Measurements from ENCODE around the gene DEPP1. TPM values are rescaled to one million over a fixed set of nuclear protein-coding genes. Genes with fewer than 3 reads are reported as not detected.

The DEPP1 gene
- polyA plus RNA-seq, 3 donors, result not detected

- peaks cover 2% of the 10 kb centered on the region for H3K4me1 Mint-ChIP-seq
- H3K9me3 Mint-ChIP-seq, result no peaks in the 10 kb centered on the region
- Histone ChIP-seq H3K4me3 (replicated peaks in 1 of 3; ENCODE audit: low read depth in 2 of 3, low read length in 3 of 3) (no peak overlapping the region), H3K36me3 (replicated peaks in 1 of 2; ENCODE audit: control insufficient read depth in 1 of 2, insufficient read depth in 2 of 2, low read length in 2 of 2) (peaks cover 97 to 100% of the 10 kb centered on the region in 2 donors), H3K4me1 (ENCODE audit: control insufficient read depth in 1 of 2, insufficient read depth in 2 of 2, low read length in 2 of 2) (no peaks in the 10 kb centered on the region), H4K20me1 (ENCODE audit: insufficient read depth, low read length) (peaks cover 100% of the 10 kb centered on the region), H3K9ac (ENCODE audit: insufficient read depth, low read length, poor library complexity, severe bottlenecking) (no peak overlapping the region), H2AFZ (ENCODE audit: insufficient read depth, low read depth, low read length, poor library complexity, severe bottlenecking) (no peak overlapping the region), H3K9me3 (replicated peaks in 1 of 2; ENCODE audit: control insufficient read depth in 1 of 2, insufficient read depth in 1 of 2, low read length in 2 of 2) (no peaks in the 10 kb centered on the region), H3K27me3 (ENCODE audit: control insufficient read depth in 2 of 2, insufficient read depth in 2 of 2, low read length in 2 of 2) (no peaks in the 10 kb centered on the region), H3K79me2 (ENCODE audit: insufficient read depth, low read length) (peaks cover 39% of the 10 kb centered on the region), H3K4me2 (replicated peaks; ENCODE audit: extremely low read depth, low read length, poor library complexity, severe bottlenecking) (no peak overlapping the region), H3K27ac (ENCODE audit: low read depth in 1 of 2, low read length in 2 of 2) (no peak overlapping the region)
- peak overlapping the region in 3 of 7 donors; percentile 42 to 50 (median 43) for H3K27ac Mint-ChIP-seq
- no peak overlapping the region for H3K4me3 Mint-ChIP-seq
- intact Hi-C loops (cut with micrococcal nuclease), result no loop called here
- H3K27me3 Mint-ChIP-seq (ENCODE audit: low read depth in 3 of 3), result no peaks in the 10 kb centered on the region
- no peak for TF ChIP-seq CTCF (IDR thresholded peaks at IDR 0.05)
- peaks cover 86 to 100% of the 10 kb centered on the region in 2 donors for H3K36me3 Mint-ChIP-seq
- no peak for DNase-seq
- 100% methylated on average over 9 of the region's 10 CpGs for WGBS (ENCODE audit: insufficient coverage)
Observed at GRCh38 chr10:44983895-44984278, 5.3 kb upstream of the DEPP1 start.

- Histone ChIP-seq H3K9me3 (replicated peaks in 1 of 2; ENCODE audit: control insufficient read depth in 1 of 2, insufficient read depth in 1 of 2, low read length in 2 of 2) (no peaks in the 10 kb centered on the region), H3K4me2 (replicated peaks; ENCODE audit: extremely low read depth, low read length, poor library complexity, severe bottlenecking) (no peak overlapping the region), H3K4me3 (replicated peaks in 1 of 3; ENCODE audit: low read depth in 2 of 3, low read length in 3 of 3) (no peak overlapping the region), H3K36me3 (replicated peaks in 1 of 2; ENCODE audit: control insufficient read depth in 1 of 2, insufficient read depth in 2 of 2, low read length in 2 of 2) (peaks cover 94 to 100% of the 10 kb centered on the region in 2 donors), H3K27ac (ENCODE audit: low read depth in 1 of 2, low read length in 2 of 2) (no peak overlapping the region), H3K79me2 (ENCODE audit: insufficient read depth, low read length) (peaks cover 45% of the 10 kb centered on the region), H3K4me1 (ENCODE audit: control insufficient read depth in 1 of 2, insufficient read depth in 2 of 2, low read length in 2 of 2) (peaks cover 4 to 5% of the 10 kb centered on the region in 2 donors), H2AFZ (ENCODE audit: insufficient read depth, low read depth, low read length, poor library complexity, severe bottlenecking) (no peak overlapping the region), H3K27me3 (ENCODE audit: control insufficient read depth in 2 of 2, insufficient read depth in 2 of 2, low read length in 2 of 2) (no peaks in the 10 kb centered on the region), H3K9ac (ENCODE audit: insufficient read depth, low read length, poor library complexity, severe bottlenecking) (no peak overlapping the region), H4K20me1 (ENCODE audit: insufficient read depth, low read length) (peaks cover 100% of the 10 kb centered on the region)
- H3K27me3 Mint-ChIP-seq (ENCODE audit: low read depth in 3 of 3), result no peaks in the 10 kb centered on the region
- peak overlapping the region in 3 of 7 donors; percentile 42 to 58 (median 50) for H3K27ac Mint-ChIP-seq
- H3K4me1 Mint-ChIP-seq, result peaks cover 7% of the 10 kb centered on the region
- H3K9me3 Mint-ChIP-seq, result no peaks in the 10 kb centered on the region
- WGBS (ENCODE audit: insufficient coverage), result over 99% methylated on average over 13 of the region's 13 CpGs
- H3K36me3 Mint-ChIP-seq, result peaks cover 80 to 98% of the 10 kb centered on the region in 2 donors
- intact Hi-C loops (cut with micrococcal nuclease), result no loop called here
- no peak for DNase-seq
- no peak for TF ChIP-seq CTCF (IDR thresholded peaks at IDR 0.05)
- H3K4me3 Mint-ChIP-seq, result no peak overlapping the region
Observed at GRCh38 chr10:44983066-44983894, 4.7 kb upstream of the DEPP1 start.
